CD4-positive, alpha-beta T cell (primary cell): Measurements from ENCODE around the gene PIGP. TPM values are rescaled to one million over a fixed set of nuclear protein-coding genes. Genes with fewer than 3 reads are reported as not detected.
"Not testable (repeated sequence)": the region's sequence is repeated elsewhere in the genome, so short reads cannot be mapped to it uniquely, and the experiment has no call there.

Experiments used
- ATAC-seq: fragments of 200-7000 bp; cut with Tn5 transposase; one replicate; pipeline ENCODE4 v1.10.0; 2022; ENCODE audit warnings: mild to moderate bottlenecking; ENCODE audit not compliant: poor library complexity
- CTCF ChIA-PET: fragments of 350-600 bp; sonication (Branson Sonifier 250); formaldehyde crosslinking; loops from one replicate; lab custom pipeline; 2021; ENCODE audit warnings: antibody characterized with exemption, inconsistent platforms; lab: Charles Lee
- POLR2A ChIA-PET: fragments of 350-600 bp; sonication (Branson Sonifier 250); formaldehyde crosslinking; loops from one replicate; lab custom pipeline; 2021; ENCODE audit warnings: antibody characterized with exemption, inconsistent platforms; lab: Charles Lee
- DNase-seq, 14 experiments: peaks; one replicate each; pipeline ENCODE4 v3.0.0-alpha.2; 2013 to 2020; ENCODE audit warnings: mixed read lengths in 2 of 14
- H3K27ac ChIP-seq, 2 donors: one replicate each; pipeline versions ENCODE4 v1.5.1 to v1.7.0; 2013; ENCODE audit warnings: low read length in 2 of 2, low read depth in 1 of 2, mild to moderate bottlenecking in 1 of 2
- H3K27me3 ChIP-seq, 2 experiments: 1 replicate in 1 of 2; 2 replicates in 1 of 2; pipeline versions ENCODE4 v1.6.1 to v1.7.0; 2013; ENCODE audit warnings: low read length in 2 of 2, control low read depth in 1 of 2, mild to moderate bottlenecking in 1 of 2, moderate library complexity in 1 of 2; ENCODE audit not compliant: insufficient read depth in 2 of 2, control insufficient read depth in 1 of 2
- H3K36me3 ChIP-seq: one replicate; pipeline ENCODE4 v1.6.1; 2013; ENCODE audit warnings: low read length, control low read depth; ENCODE audit not compliant: insufficient read depth
- H3K4me1 ChIP-seq: one replicate; pipeline ENCODE4 v1.6.1; 2013; ENCODE audit warnings: low read length, control low read depth; ENCODE audit not compliant: insufficient read depth
- H3K4me3 ChIP-seq: one replicate; pipeline ENCODE4 v1.5.1; 2013; ENCODE audit warnings: mild to moderate bottlenecking, low read length, moderate library complexity
- H3K9me3 ChIP-seq, 2 experiments: 1 replicate in 1 of 2; 2 replicates in 1 of 2; pipeline versions ENCODE4 v1.6.1 to v1.7.0; 2013; ENCODE audit warnings: low read length in 2 of 2, mild to moderate bottlenecking in 2 of 2, control low read depth in 1 of 2, moderate library complexity in 1 of 2; ENCODE audit not compliant: control insufficient read depth in 1 of 2, insufficient read depth in 1 of 2
- H3K27ac Mint-ChIP-seq: one replicate; pipeline ENCODE4 v1.8.0; 2020; ENCODE audit warnings: mixed read lengths
- H3K27me3 Mint-ChIP-seq: one replicate; pipeline ENCODE4 v1.8.0; 2021; ENCODE audit warnings: mixed read lengths
- H3K36me3 Mint-ChIP-seq: one replicate; pipeline ENCODE4 v1.8.0; 2021; ENCODE audit warnings: low read depth, mixed read lengths
- H3K4me1 Mint-ChIP-seq: one replicate; pipeline ENCODE4 v1.8.0; 2021; ENCODE audit warnings: low read depth, mixed read lengths
- H3K4me3 Mint-ChIP-seq: one replicate; pipeline ENCODE4 v1.8.0; 2020; ENCODE audit warnings: mild to moderate bottlenecking, mixed read lengths
- H3K9me3 Mint-ChIP-seq: one replicate; pipeline ENCODE4 v1.8.0; 2020; ENCODE audit warnings: mixed read lengths
- CTCF ChIP-seq: fragments of 200-600 bp; IDR thresholded peaks from one replicate; pipeline ENCODE4 v1.8.0; 2022; ENCODE audit warnings: antibody characterized with exemption, mild to moderate bottlenecking
- intact Hi-C, 2 experiments: fragments of 100-400 bp; cut with DNase I in 1 of 2; cut with micrococcal nuclease in 1 of 2; formaldehyde crosslinking; loops; one replicate each; pipeline versions ENCODE4 v1.15.1 to v1.9.0; 2023 to 2025; cut with DNase I, micrococcal nuclease
- total RNA-seq, 174 experiments: library from RNA in 2 of 174; stranded (reverse) in 2 of 174; gene quantifications; one replicate each; pipeline ENCODE4 v1.2.3 and lab custom pipeline; 2021 to 2026

Gene PIGP
- total RNA-seq, 2 experiments from 2014 or later: 11.1 to 14.8 TPM

GRCh38 chr21:37058261-37058660 lies 14.6 kb downstream of the PIGP start:
- no peaks in the 10 kb centered on the region for H3K27me3 Mint-ChIP-seq
- no peak overlapping the region for H3K27ac Mint-ChIP-seq
- H3K9me3 Mint-ChIP-seq: no peaks in the 10 kb centered on the region
- H3K27me3 ChIP-seq: no peaks in the 10 kb centered on the region
- H3K36me3 ChIP-seq: no peaks in the 10 kb centered on the region
- POLR2A ChIA-PET: no interaction called here
- H3K36me3 Mint-ChIP-seq: no peaks in the 10 kb centered on the region
- no peak overlapping the region for H3K4me3 Mint-ChIP-seq
- no peak for DNase-seq
- H3K4me3 ChIP-seq: no peak overlapping the region
- TF ChIP-seq CTCF: no peak
- ATAC-seq: no peak
- no peaks in the 10 kb centered on the region for H3K9me3 ChIP-seq
- H3K4me1 Mint-ChIP-seq: no peaks in the 10 kb centered on the region
- CTCF ChIA-PET: no interaction called here
- H3K27ac ChIP-seq: no peak overlapping the region
- intact Hi-C loops: no loop called here
- H3K4me1 ChIP-seq: no peaks in the 10 kb centered on the region

GRCh38 chr21:37057614-37058013 lies 15.3 kb downstream of the PIGP start:
- POLR2A ChIA-PET: no interaction called here
- ATAC-seq: no peak

GRCh38 chr21:37055271-37055855 lies 17.5 kb downstream of the PIGP start:
- CTCF ChIA-PET: no interaction called here
- DNase-seq (no peak), ATAC-seq (no peak)
- Mint-ChIP-seq H3K36me3 (no peaks in the 10 kb centered on the region), H3K4me1 (no peaks in the 10 kb centered on the region), H3K27ac (no peak overlapping the region), H3K27me3 (no peaks in the 10 kb centered on the region), H3K9me3 (no peaks in the 10 kb centered on the region), H3K4me3 (no peak overlapping the region)
- no peaks in the 10 kb centered on the region for H3K27me3 ChIP-seq
- POLR2A ChIA-PET: no interaction called here
- no peaks in the 10 kb centered on the region for H3K36me3 ChIP-seq
- H3K4me1 ChIP-seq: no peaks in the 10 kb centered on the region
- TF ChIP-seq CTCF: no peak
- H3K9me3 ChIP-seq: no peaks in the 10 kb centered on the region
- no peak overlapping the region for H3K4me3 ChIP-seq
- H3K27ac ChIP-seq: no peak overlapping the region
- intact Hi-C loops: no loop called here

More at GRCh38 chr21:37057614-37058013, 15.3 kb downstream of the PIGP start:
- intact Hi-C loops: no loop called here
- no peak overlapping the region for H3K27ac Mint-ChIP-seq
- H3K9me3 ChIP-seq: no peaks in the 10 kb centered on the region
- no peaks in the 10 kb centered on the region for H3K27me3 Mint-ChIP-seq
- H3K36me3 ChIP-seq: no peaks in the 10 kb centered on the region
- no peaks in the 10 kb centered on the region for H3K9me3 Mint-ChIP-seq
- H3K4me3 Mint-ChIP-seq: no peak overlapping the region
- no peak for TF ChIP-seq CTCF
- H3K36me3 Mint-ChIP-seq: no peaks in the 10 kb centered on the region
- H3K4me1 ChIP-seq: no peaks in the 10 kb centered on the region
- DNase-seq: no peak
- H3K27me3 ChIP-seq: no peaks in the 10 kb centered on the region
- H3K4me3 ChIP-seq: no peak overlapping the region
- CTCF ChIA-PET: no interaction called here
- H3K4me1 Mint-ChIP-seq: no peaks in the 10 kb centered on the region
- no peak overlapping the region for H3K27ac ChIP-seq

- H3K27ac Mint-ChIP-seq, H3K4me1 ChIP-seq, CTCF ChIA-PET, H3K36me3 Mint-ChIP-seq, H3K9me3 Mint-ChIP-seq, H3K36me3 ChIP-seq, intact Hi-C loops, H3K4me1 Mint-ChIP-seq, H3K9me3 ChIP-seq, H3K27ac ChIP-seq, H3K27me3 ChIP-seq, H3K27me3 Mint-ChIP-seq, DNase-seq, ATAC-seq, H3K4me3 Mint-ChIP-seq, H3K4me3 ChIP-seq, POLR2A ChIA-PET: not testable (repeated sequence)
These were observed 23.1 kb downstream of the PIGP start for GRCh38 chr21:37049741-37050140.
